PC-3 (cell line): ENCODE results near the gene KCNQ2.

Source experiments
- EZH2 ChIP-seq: fragments of 300-600 bp; sonication (generic); IDR thresholded peaks from one replicate; pipeline ENCODE4 v1.6.1; 2017; ENCODE audit warnings: antibody characterized with exemption, mild to moderate bottlenecking, low read length; ENCODE audit not compliant: unreplicated experiment
- EZH2phosphoT487 ChIP-seq: fragments of 300-600 bp; sonication (generic); IDR thresholded peaks from 2 replicates; pipeline ENCODE4 v1.6.1; 2018; ENCODE audit warnings: mild to moderate bottlenecking, antibody characterized with exemption, low read length, borderline replicate concordance
- TF ChIP-seq, protein P1 (sequence below): fragments of 300-600 bp; sonication (generic); conservative IDR thresholded peaks from 2 replicates; pipeline ENCODE4 v1.5.1; 2017; ENCODE audit warnings: antibody characterized with exemption, low read depth, mild to moderate bottlenecking, low read length

DNA sequence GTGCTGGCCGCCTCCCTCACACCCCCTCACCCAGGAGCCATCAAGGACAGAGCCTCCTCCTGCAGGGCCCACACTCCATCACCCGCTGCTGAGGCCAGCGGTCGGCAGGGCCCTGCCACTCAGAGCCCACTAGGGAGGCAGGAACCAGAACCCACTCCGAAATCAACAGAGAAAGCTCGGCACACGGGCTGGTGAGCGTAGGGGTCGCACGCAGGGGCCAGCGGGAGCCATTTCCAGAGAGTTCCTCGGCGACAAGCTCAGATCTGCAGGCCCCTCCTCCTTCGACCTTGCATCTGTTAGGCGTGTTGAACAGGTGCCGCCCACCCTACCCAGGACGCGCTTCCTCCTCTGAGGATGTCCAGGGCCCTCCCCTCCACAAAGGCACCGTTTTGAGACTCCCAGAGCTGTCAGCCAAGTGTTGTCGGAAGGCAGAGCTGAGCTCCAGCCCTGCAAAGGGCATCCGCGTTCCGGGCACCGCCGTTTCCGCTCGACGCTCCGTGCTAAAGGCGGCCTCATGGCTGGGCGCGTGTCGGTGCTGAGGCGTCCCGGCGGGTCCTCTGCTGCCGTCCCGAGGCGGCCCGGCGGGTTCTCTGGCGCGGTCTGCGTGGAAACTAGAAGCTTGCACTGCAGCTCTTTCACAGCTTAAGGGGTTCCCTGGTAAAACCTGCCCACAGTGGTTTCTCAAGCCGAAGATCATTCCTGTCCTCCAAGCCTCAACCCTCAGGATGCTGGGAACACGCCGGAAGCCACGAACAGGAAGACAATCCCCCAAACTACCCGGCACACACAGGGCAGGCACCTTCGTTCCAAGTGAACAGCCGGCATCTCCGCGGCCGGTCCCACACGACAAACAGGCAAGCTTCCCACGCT is 6.8 kb downstream of the KCNQ2 start:
- TF ChIP-seq, protein P1, sequence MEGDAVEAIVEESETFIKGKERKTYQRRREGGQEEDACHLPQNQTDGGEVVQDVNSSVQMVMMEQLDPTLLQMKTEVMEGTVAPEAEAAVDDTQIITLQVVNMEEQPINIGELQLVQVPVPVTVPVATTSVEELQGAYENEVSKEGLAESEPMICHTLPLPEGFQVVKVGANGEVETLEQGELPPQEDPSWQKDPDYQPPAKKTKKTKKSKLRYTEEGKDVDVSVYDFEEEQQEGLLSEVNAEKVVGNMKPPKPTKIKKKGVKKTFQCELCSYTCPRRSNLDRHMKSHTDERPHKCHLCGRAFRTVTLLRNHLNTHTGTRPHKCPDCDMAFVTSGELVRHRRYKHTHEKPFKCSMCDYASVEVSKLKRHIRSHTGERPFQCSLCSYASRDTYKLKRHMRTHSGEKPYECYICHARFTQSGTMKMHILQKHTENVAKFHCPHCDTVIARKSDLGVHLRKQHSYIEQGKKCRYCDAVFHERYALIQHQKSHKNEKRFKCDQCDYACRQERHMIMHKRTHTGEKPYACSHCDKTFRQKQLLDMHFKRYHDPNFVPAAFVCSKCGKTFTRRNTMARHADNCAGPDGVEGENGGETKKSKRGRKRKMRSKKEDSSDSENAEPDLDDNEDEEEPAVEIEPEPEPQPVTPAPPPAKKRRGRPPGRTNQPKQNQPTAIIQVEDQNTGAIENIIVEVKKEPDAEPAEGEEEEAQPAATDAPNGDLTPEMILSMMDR: no peak
- TF ChIP-seq EZH2 (no peak), EZH2phosphoT487 (no peak)
